Ovary (tissue), 3 donors: ENCODE data around the gene CTBP1.

ENCODE experiments used
- EP300 ChIP-seq: sonication (generic); formaldehyde crosslinking; IDR thresholded peaks from one replicate; pipeline ENCODE4 v1.6.1; 2017; ENCODE audit warnings: antibody characterized with exemption
- POLR2A ChIP-seq: fragments of 450-650 bp; IDR thresholded peaks from one replicate; pipeline ENCODE4 v1.6.1; 2017; ENCODE audit warnings: antibody characterized with exemption, mild to moderate bottlenecking, moderate library complexity
- TF ChIP-seq, protein P1 (sequence below), 3 donors: fragments of 450-650 bp in 2 of 3; fragments of 200-600 bp in 1 of 3; IDR thresholded peaks; one replicate each; pipeline versions ENCODE4 v1.5.1 to v1.8.0; 2016 to 2022; ENCODE audit warnings: antibody characterized with exemption in 3 of 3, mild to moderate bottlenecking in 1 of 3
- donor health status: DM: no; HTN: no; CAD: no.

DNA sequence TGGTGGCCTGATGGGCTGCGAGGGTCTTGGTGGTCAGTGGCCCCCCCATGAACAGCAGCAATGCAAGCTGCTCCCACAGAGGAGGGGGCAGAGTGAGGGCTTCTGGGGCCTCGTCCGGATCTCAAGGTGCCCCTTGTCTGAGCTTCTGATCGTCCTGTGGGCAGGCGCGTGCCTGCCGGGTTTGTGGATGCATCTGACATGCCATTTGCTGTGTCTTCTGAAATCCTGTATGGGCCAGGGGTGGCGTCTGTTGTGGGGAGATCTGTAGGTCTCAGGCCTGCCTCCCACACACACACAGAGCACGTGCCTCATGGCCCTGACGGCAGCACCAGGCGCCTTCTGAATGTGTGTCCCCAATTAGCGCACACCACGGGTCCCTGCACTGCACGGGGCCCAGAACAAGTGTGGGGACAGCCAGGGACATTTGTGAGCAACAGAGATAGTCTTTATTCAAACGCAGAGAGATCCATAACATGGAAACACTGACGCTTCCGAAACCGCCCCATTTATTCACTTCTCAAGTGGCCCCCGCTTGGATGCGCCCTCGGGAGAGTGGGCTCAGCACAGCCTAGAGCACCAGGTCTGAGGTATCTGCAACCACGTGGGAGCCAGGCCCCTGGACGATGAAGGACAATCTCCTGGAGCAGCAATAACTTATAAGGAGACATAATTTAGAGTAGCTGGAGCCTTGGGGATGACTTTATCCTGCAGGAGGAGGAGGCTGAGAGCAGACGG lies 82.3 kb downstream of the CTBP1 start:
- TF ChIP-seq, protein P1, sequence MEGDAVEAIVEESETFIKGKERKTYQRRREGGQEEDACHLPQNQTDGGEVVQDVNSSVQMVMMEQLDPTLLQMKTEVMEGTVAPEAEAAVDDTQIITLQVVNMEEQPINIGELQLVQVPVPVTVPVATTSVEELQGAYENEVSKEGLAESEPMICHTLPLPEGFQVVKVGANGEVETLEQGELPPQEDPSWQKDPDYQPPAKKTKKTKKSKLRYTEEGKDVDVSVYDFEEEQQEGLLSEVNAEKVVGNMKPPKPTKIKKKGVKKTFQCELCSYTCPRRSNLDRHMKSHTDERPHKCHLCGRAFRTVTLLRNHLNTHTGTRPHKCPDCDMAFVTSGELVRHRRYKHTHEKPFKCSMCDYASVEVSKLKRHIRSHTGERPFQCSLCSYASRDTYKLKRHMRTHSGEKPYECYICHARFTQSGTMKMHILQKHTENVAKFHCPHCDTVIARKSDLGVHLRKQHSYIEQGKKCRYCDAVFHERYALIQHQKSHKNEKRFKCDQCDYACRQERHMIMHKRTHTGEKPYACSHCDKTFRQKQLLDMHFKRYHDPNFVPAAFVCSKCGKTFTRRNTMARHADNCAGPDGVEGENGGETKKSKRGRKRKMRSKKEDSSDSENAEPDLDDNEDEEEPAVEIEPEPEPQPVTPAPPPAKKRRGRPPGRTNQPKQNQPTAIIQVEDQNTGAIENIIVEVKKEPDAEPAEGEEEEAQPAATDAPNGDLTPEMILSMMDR (IDR thresholded peaks at IDR 0.05): no peak
- TF ChIP-seq POLR2A (no peak), EP300 (no peak)
